Uterus (tissue), 4 donors: ENCODE measurements around the gene KLRC3. TPM values are rescaled to one million over a fixed set of nuclear protein-coding genes. Genes with fewer than 3 reads are reported as not detected.
"Not testable (repeated sequence)": the region's sequence is repeated elsewhere in the genome, so short reads cannot be mapped to it uniquely, and the experiment has no call there.

Experiments used
- DNase-seq, 2 donors: peaks; one replicate each; pipeline ENCODE4 v3.0.0-alpha.2; 2019 to 2020
- H3K27ac ChIP-seq, 2 donors: fragments of 200-600 bp; sonication (generic); 1 replicate in 1 of 2; 2 replicates in 1 of 2; pipeline ENCODE4 v1.5.1; 2016 to 2018
- H3K27me3 ChIP-seq, 2 donors: fragments of 200-600 bp; sonication (generic); one replicate each; pipeline ENCODE4 v1.5.1; 2018 to 2019; ENCODE audit warnings: control low read depth in 1 of 2
- H3K36me3 ChIP-seq, 2 donors: fragments of 200-600 bp; sonication (generic); one replicate each; pipeline ENCODE4 v1.5.1; 2019; ENCODE audit warnings: control low read depth in 1 of 2
- H3K4me1 ChIP-seq, 2 donors: fragments of 200-600 bp; sonication (generic); one replicate each; pipeline ENCODE4 v1.5.1; 2018 to 2019; ENCODE audit warnings: control low read depth in 1 of 2
- H3K4me3 ChIP-seq, 2 donors: fragments of 200-600 bp; sonication (generic); 1 replicate in 1 of 2; 2 replicates in 1 of 2; pipeline ENCODE4 v1.5.1; 2018 to 2019; ENCODE audit warnings: mild to moderate bottlenecking in 1 of 2
- H3K9me3 ChIP-seq, 2 donors: fragments of 200-600 bp; sonication (generic); one replicate each; pipeline ENCODE4 v1.5.1; 2019; ENCODE audit warnings: control low read depth in 1 of 2
- POLR2A ChIP-seq, 2 donors: fragments of 450-650 bp; IDR thresholded peaks; one replicate each; pipeline ENCODE4 v1.6.1; 2016; ENCODE audit warnings: antibody characterized with exemption in 2 of 2, mild to moderate bottlenecking in 1 of 2, moderate library complexity in 1 of 2
- intact Hi-C: fragments of 100-400 bp; cut with DNase I; formaldehyde crosslinking; loops from one replicate; pipeline ENCODE4 v1.15.1; 2023; ENCODE audit warnings: low total_unique reads
- total RNA-seq, 4 donors: library from RNA; depleted of rRNA in 3 of 4; stranded (reverse); fragments of >200 nt in 3 of 4; gene quantifications; one replicate each; pipeline versions ENCODE4 v1.1.0 to v1.2.4, GENCODE V29; 2014 to 2023
- TF ChIP-seq, protein P1 (sequence below), 4 experiments: fragments of 200-600 bp in 2 of 4; fragments of 450-650 bp in 2 of 4; sonication (generic) in 2 of 4; IDR thresholded peaks; one replicate each; pipeline ENCODE4 v1.5.1; 2016 to 2019; ENCODE audit warnings: antibody characterized with exemption in 4 of 4, mild to moderate bottlenecking in 2 of 4, moderate library complexity in 1 of 4
- donor health status: DM: yes; HTN: yes; CAD: no.

KLRC3 gene
- total RNA-seq, 4 donors from 2014 or later: 1.8 TPM; not detected in 3

DNA sequence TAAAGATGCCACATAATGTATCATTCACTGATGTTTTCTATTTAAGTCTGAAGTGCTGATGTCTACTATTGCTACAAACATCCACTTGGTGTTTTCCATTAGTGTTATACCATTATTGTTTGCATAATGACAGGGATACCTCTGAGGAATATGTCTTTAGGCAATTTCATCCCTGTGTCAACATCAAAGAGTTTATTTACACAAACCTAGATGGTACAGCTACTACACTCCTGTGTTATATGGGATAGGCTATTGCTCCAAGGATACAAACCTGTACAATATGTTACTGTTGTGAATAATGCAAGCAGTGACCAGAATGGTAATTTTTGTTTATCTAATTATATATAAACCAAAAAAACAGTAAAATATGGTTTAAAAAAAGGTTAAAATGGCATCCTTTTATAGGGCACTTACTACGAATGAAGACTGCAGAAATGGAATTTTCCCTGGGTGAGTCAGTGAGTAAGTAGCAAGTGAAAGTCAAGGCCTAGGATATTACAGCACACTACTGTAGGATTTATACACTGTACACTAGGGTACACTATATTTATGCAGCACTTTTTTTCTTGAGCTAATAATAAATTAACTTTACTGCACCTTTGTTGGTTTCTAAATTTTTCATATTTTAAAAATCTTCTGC lies 4.0 kb upstream of the KLRC3 start:
- H3K4me3 ChIP-seq, intact Hi-C loops, H3K27ac ChIP-seq, H3K27me3 ChIP-seq, DNase-seq, H3K9me3 ChIP-seq, H3K36me3 ChIP-seq, H3K4me1 ChIP-seq: not testable (repeated sequence)

DNA sequence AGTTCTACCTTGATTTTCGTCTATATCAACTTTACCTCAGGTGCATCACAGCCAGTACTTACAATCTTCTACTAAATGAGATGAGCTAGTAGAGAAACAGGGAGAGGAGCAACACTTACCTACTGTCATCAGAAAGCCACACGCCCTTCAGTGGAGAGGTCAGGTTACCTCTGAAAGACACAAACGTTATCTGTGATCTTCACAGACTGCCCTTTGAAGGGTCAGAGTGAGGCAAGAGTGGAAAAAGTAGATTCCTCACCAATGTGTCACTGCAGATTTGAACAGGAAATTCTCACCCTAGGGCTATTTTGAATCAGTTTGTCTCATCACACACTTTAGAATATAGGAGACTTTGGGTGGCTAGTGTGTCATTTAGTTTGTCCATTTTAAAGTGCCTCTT lies 1.8 kb upstream of the KLRC3 start:
- H3K36me3 ChIP-seq, H3K9me3 ChIP-seq, DNase-seq, H3K4me1 ChIP-seq, H3K4me3 ChIP-seq, H3K27ac ChIP-seq, H3K27me3 ChIP-seq, intact Hi-C loops: not testable (repeated sequence)

DNA sequence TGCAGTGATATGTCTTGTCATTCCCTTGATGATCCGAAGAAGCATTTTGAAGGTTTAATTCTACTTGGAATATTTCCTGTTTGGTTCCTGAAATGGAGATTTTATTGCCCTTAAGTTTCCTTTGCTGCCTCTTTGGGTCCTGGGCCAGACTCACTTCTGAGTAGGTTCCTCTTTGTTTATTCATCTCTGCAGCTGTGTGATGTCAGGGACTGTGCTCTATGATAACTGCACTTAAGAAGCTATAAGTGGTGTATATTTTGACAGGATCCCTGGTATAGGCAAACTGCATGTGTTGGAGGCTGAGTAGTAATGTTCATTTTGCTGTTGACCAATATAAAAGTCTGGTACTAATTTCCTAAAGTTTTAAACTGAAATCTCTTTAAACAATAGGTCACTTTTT lies 11.0 kb downstream of the KLRC3 start, which contains the start of gene KLRC4:
Gene KLRC4 (minus strand): TSS at position 366 of the 400 bp plus-strand sequence. CDS start 182 bp downstream, at position 184.
- no peaks in the 10 kb centered on the region for H3K9me3 ChIP-seq
- H3K36me3 ChIP-seq: no peaks in the 10 kb centered on the region
- TF ChIP-seq, protein P1, sequence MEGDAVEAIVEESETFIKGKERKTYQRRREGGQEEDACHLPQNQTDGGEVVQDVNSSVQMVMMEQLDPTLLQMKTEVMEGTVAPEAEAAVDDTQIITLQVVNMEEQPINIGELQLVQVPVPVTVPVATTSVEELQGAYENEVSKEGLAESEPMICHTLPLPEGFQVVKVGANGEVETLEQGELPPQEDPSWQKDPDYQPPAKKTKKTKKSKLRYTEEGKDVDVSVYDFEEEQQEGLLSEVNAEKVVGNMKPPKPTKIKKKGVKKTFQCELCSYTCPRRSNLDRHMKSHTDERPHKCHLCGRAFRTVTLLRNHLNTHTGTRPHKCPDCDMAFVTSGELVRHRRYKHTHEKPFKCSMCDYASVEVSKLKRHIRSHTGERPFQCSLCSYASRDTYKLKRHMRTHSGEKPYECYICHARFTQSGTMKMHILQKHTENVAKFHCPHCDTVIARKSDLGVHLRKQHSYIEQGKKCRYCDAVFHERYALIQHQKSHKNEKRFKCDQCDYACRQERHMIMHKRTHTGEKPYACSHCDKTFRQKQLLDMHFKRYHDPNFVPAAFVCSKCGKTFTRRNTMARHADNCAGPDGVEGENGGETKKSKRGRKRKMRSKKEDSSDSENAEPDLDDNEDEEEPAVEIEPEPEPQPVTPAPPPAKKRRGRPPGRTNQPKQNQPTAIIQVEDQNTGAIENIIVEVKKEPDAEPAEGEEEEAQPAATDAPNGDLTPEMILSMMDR (IDR thresholded peaks at IDR 0.05): no peak
- TF ChIP-seq POLR2A (IDR thresholded peaks at IDR 0.05): no peak
- no peak within 1 kb of the TSS for H3K27ac ChIP-seq
- DNase-seq: no peak
- no peak within 1 kb of the TSS for H3K4me3 ChIP-seq
- intact Hi-C loops: no loop called here
- no peaks in the 10 kb centered on the region for H3K4me1 ChIP-seq
- H3K27me3 ChIP-seq: no peaks in the 10 kb centered on the region

DNA sequence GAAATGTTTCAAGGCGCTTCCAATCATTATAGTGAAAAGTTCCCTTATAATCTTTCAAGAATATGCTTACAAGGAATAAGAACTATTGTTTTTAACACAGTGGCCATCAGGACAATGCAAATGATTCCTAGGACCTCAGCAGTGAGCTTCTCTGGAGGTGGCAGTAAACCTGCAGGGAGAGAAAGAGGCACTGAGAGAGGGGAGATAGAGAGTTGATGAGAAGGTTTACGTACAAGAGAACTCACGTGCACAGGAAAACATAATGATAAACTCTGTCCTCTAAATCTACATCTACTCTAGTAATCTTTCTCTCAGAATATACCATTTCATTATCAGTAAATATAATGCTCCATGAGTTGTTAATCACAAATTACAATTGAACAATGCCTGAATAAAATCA lies 11.6 kb downstream of the KLRC3 start:
- DNase-seq: no peak
- H3K4me3 ChIP-seq: no peak overlapping the region
- H3K27me3 ChIP-seq: no peaks in the 10 kb centered on the region
- no peaks in the 10 kb centered on the region for H3K4me1 ChIP-seq
- H3K36me3 ChIP-seq: no peaks in the 10 kb centered on the region
- H3K27ac ChIP-seq: no peak overlapping the region
- H3K9me3 ChIP-seq: no peaks in the 10 kb centered on the region
- TF ChIP-seq POLR2A (IDR thresholded peaks at IDR 0.05): no peak
- TF ChIP-seq, protein P1 (IDR thresholded peaks at IDR 0.05): no peak
- intact Hi-C loops: no loop called here

DNA sequence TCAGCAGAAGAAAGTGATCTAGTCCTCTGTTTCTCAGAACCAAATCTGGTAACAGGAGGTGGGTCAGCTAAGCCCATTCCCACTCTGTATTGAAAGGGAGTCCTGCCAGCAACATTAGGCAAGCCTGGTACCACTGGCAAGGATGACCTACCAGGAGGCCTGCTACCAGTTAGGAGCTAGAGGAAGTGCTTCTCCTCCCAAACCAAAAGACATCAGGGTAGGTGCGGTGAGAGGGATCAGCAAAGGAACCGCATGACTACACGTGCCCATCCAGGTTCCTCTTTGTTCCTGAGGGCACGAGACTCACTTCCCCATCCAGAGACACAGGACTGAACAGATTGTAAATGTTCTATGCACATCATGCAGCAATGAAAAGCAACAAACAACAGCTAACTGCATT lies 13.7 kb downstream of the KLRC3 start:
- intact Hi-C loops: no loop called here
- TF ChIP-seq, protein P1 (IDR thresholded peaks at IDR 0.05): no peak
- no peak for TF ChIP-seq POLR2A (IDR thresholded peaks at IDR 0.05)
- Histone ChIP-seq H3K9me3 (no peaks in the 10 kb centered on the region), H3K36me3 (no peaks in the 10 kb centered on the region), H3K27me3 (no peaks in the 10 kb centered on the region), H3K27ac (no peak overlapping the region), H3K4me3 (no peak overlapping the region), H3K4me1 (no peaks in the 10 kb centered on the region)
- DNase-seq: no peak

DNA sequence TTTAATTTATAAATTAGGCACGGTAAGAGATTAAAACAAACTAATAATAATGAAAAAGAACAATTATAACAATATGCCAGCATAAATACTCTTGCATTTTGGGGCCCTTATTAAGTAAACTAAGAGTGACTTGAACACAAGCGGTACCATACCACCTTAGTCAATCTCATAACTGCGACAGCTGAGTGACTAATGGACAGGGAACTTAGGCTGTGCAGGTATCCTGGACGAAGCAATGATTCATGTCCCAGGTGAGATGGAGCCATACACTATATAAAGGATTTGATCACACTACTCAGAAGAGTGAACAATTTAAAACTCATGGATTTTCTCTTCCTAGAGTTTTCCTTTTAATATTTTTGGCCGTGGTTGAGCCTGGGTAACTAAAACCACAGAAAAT lies 15.1 kb downstream of the KLRC3 start:
- H3K27ac ChIP-seq: no peak overlapping the region
- TF ChIP-seq, protein P1 (IDR thresholded peaks at IDR 0.05): no peak
- no peak for TF ChIP-seq POLR2A (IDR thresholded peaks at IDR 0.05)
- no peaks in the 10 kb centered on the region for H3K36me3 ChIP-seq
- no peaks in the 10 kb centered on the region for H3K27me3 ChIP-seq
- intact Hi-C loops: no loop called here
- no peaks in the 10 kb centered on the region for H3K4me1 ChIP-seq
- H3K9me3 ChIP-seq: no peaks in the 10 kb centered on the region
- no peak for DNase-seq
- no peak overlapping the region for H3K4me3 ChIP-seq
